ENCODE data around the gene CDK5RAP3. TPM values are rescaled to one million over a fixed set of nuclear protein-coding genes. Genes with fewer than 3 reads are reported as not detected.

Gene CDK5RAP3
- total and polyA plus RNA-seq, 2 of the 13 experiments (the other 11 are each of a cell fraction or from before 2014, with no cell fraction given) = 128 to 154 TPM

DNA sequence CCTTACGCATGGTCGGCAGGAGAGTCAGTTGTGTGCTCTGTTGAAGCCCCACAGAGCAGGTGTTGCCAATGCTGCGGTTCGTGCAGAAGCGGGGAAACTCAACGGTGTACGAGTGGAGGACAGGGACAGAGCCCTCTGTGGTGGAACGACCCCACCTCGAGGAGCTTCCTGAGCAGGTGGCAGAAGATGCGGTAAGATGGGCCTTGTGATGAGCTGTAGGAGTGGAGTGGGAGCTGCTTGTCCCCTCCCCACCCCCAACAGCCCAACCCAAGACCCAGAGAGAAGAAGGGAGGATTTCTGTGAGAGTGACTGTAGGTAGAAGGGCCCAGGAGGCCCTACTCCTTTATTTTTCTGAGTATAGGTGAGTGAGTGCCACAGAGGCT lies 4.9 kb downstream of the CDK5RAP3 start:
- Histone ChIP-seq H3K36me3 (replicated peaks in 1 of 2; ENCODE audit: control insufficient read depth in 1 of 2, insufficient read depth in 2 of 2, low read length in 2 of 2) (peaks cover 37 to 63% of the 10 kb centered on the region in 2 experiments), H2AFZ (ENCODE audit: low read length) (no peak overlapping the region), H3K9ac (ENCODE audit: insufficient read depth, low read depth, low read length) (no peak overlapping the region), H3K4me1 (ENCODE audit: insufficient read depth, low read length) (peaks cover 21% of the 10 kb centered on the region), H4K20me1 (ENCODE audit: insufficient read depth, low read length) (peaks cover 5% of the 10 kb centered on the region; the same call in 1 of the 2 replicates), H3K79me2 (ENCODE audit: insufficient read depth, low read length) (peaks cover 17% of the 10 kb centered on the region), H3K4me3 (replicated peaks in 1 of 3; ENCODE audit: insufficient read depth in 1 of 3, low read depth in 2 of 3, low read length in 3 of 3) (no peak overlapping the region), H3K4me2 (ENCODE audit: low read depth, low read length) (no peak overlapping the region), H3K27me3 (ENCODE audit: control insufficient read depth in 1 of 2, insufficient read depth in 2 of 2, low read length in 2 of 2) (no peaks in the 10 kb centered on the region), H3K9me3 (ENCODE audit: low read length) (no peaks in the 10 kb centered on the region), H3K27ac (ENCODE audit: extremely low read length, insufficient read depth, low read length) (no peak overlapping the region)
- CTCF ChIA-PET (ENCODE audit: low intra/inter-chr PET ratio, low total read pairs) = no interaction called here
- in situ Hi-C loops (cut with HindIII; ENCODE audit: extremely low pct_ligation_motif_present, low pct_unique_long_range_greater_than_20kb) (loop anchor here (5.0 kb wide), 1 partner anchor 41 kb away; no protein-coding TSS in a partner anchor), intact Hi-C loops (cut with micrococcal nuclease; ENCODE audit: unreplicated experiment) (no loop called here)
- DNase-seq (ENCODE audit: low spot score) (no peak), FAIRE-seq (no peak), ATAC-seq (no peak)
- TF ChIP-seq THAP11 (CRISPR knock-in tag; IDR thresholded peaks at IDR 0.05) (no peak), ZNF772 (CRISPR knock-in tag; IDR thresholded peaks at IDR 0.05) (no peak), ZNF20 (CRISPR knock-in tag; IDR thresholded peaks at IDR 0.05) (no peak), ZNF747 (CRISPR knock-in tag; IDR thresholded peaks at IDR 0.05; ENCODE audit: borderline replicate concordance) (no peak), ZNF501 (CRISPR knock-in tag; IDR thresholded peaks at IDR 0.05) (no peak), JARID2 (CRISPR knock-in tag; IDR thresholded peaks at IDR 0.05; ENCODE audit: insufficient replicate concordance) (no peak), POLR2A (IDR thresholded peaks at IDR 0.05; ENCODE audit: insufficient read depth in 1 of 2, low read depth in 2 of 2, low read length in 2 of 2) (no peak), SUZ12 (IDR thresholded peaks at IDR 0.05; ENCODE audit: low read depth, low read length) (no peak)
- TF ChIP-seq, protein P1, sequence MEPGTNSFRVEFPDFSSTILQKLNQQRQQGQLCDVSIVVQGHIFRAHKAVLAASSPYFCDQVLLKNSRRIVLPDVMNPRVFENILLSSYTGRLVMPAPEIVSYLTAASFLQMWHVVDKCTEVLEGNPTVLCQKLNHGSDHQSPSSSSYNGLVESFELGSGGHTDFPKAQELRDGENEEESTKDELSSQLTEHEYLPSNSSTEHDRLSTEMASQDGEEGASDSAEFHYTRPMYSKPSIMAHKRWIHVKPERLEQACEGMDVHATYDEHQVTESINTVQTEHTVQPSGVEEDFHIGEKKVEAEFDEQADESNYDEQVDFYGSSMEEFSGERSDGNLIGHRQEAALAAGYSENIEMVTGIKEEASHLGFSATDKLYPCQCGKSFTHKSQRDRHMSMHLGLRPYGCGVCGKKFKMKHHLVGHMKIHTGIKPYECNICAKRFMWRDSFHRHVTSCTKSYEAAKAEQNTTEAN (CRISPR knock-in tag; conservative IDR thresholded peaks at IDR 0.05) = no peak
- BruUV-seq (replicated peaks) = no TSS peak
- WGBS (ENCODE audit: low lambda C conversion rate) = 95% methylated on average over 10 of the region's 10 CpGs
- POLR2A ChIA-PET = interaction anchor here (0.9 to 1.7 kb wide), 2 partner anchors 19 to 34 kb away, joined by 3 to 5 read pairs; partner anchors contain the start of genes PNPO and PRR15L
